ENCODE data around the gene TACC3. TPM values are rescaled to one million over a fixed set of nuclear protein-coding genes. Genes with fewer than 3 reads are reported as not detected.

Gene TACC3
- total and polyA plus RNA-seq, 12 donors: 2.3 to 16.2 (median 4.8) TPM

GRCh38 chr4:1718095-1718850 is 3.0 kb upstream of the TACC3 start:
- 76 to 82% methylated on average over 31 of the region's 31 CpGs for WGBS, 2 donors
- H3K36me3 ChIP-seq: peaks cover 0 to 42% (median 6%) of the 10 kb centered on the region in 9 donors
- TF ChIP-seq CTCF (IDR thresholded peaks at IDR 0.05): no peak
- H3K27ac ChIP-seq: peak overlapping the region in 1 of 10 donors; percentile 11
- H3K9me3 ChIP-seq: no peaks in the 10 kb centered on the region
- ATAC-seq (no peak), DNase-seq (no peak)
- H3K4me1 ChIP-seq: peaks cover 26 to 80% (median 53%) of the 10 kb centered on the region in 9 donors
- H3K27me3 ChIP-seq: no peaks in the 10 kb centered on the region
- no peak overlapping the region for H3K4me3 ChIP-seq
- intact Hi-C loops (cut with DNase I): no loop called here

GRCh38 chr4:1720163-1720983 is 948 bp upstream of the TACC3 start:
- Histone ChIP-seq H3K27me3 (no peaks in the 10 kb centered on the region), H3K4me1 (peaks cover 23 to 69% (median 41%) of the 10 kb centered on the region in 9 donors), H3K4me3 (peak overlapping the region; percentile 64 to 97 (median 84)), H3K27ac (peak overlapping the region; percentile 92 to 99 (median 94)), H3K36me3 (peaks cover 0 to 58% (median 6%) of the 10 kb centered on the region in 9 donors), H3K9me3 (no peaks in the 10 kb centered on the region)
- TF ChIP-seq CTCF (IDR thresholded peaks at IDR 0.05): no peak
- intact Hi-C loops (cut with DNase I): loop anchor here in 4 of 10 donors (10.0 kb wide), 2 partner anchors 366 to 376 kb away; partner anchors contain the start of gene UVSSA (in 1 of the 4)
- 1% methylated on average over 64 to 79 of the region's 79 CpGs for WGBS, 2 donors
- ATAC-seq: peak; percentile 16 to 53 (median 35)
- peak in 1 of 2 donors; percentile 63 for DNase-seq

GRCh38 chr4:1721666-1722550 is 587 bp downstream of the TACC3 start:
- 4 to 5% methylated on average over 56 to 61 of the region's 61 CpGs for WGBS, 2 donors
- Histone ChIP-seq H3K27me3 (no peaks in the 10 kb centered on the region), H3K4me1 (peaks cover 28 to 77% (median 50%) of the 10 kb centered on the region in 9 donors), H3K27ac (peak overlapping the region in 5 of 10 donors; percentile 4 to 94 (median 92)), H3K9me3 (no peaks in the 10 kb centered on the region), H3K36me3 (peaks cover 0 to 56% (median 6%) of the 10 kb centered on the region in 9 donors), H3K4me3 (peak overlapping the region; percentile 9 to 97 (median 84))
- TF ChIP-seq CTCF (IDR thresholded peaks at IDR 0.05): no peak
- DNase-seq (peak in 1 of 2 donors; percentile 40), ATAC-seq (no peak)
- intact Hi-C loops (cut with DNase I): loop anchor here in 5 of 10 donors (1.0 to 10.0 kb wide), 3 partner anchors 10 to 377 kb away; partner anchors contain the start of genes SLBP (in 1 of the 5) and UVSSA (in 1 of the 5)

Data from heart right ventricle (tissue), 16 donors.